ENCODE results near the gene IFNLR1. TPM values are rescaled to one million over a fixed set of nuclear protein-coding genes. Genes with fewer than 3 reads are reported as not detected.
"Not testable (repeated sequence)": the region's sequence is repeated elsewhere in the genome, so short reads cannot be mapped to it uniquely, and the experiment has no call there.

IFNLR1 gene
- total and polyA plus RNA-seq, 2 donors = 0.51 to 0.79 TPM

DNA sequence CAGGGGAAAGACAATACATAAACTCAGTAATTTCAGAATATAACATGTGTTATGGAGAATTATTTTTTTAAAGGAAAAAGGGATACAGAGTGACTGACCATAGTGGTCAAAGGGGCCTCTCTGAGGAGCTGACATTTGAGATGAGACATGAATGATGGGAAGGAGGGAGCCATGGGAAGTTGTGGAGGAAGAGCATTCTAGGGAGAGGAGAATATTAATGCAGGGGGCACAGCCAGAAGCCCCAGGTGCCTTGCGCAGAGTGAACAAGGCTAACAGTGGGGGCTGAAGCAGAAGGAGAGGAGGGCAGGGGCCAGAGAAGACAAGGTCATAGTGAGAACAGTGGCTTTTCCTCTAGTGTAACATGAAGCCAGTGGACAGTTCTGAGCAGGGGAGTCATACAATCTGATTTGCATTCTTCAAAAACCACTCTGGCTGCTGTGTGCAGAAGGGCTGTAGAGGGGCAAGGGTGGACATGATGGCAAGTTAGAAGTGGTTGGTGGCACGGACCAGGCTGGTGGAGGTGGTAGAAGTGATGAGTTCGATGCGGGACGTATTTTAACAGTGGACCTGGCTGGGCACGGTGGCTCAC lies 28.2 kb upstream of the IFNLR1 start:
- DNase-seq (ENCODE audit: extremely low spot score) = no peak
- Histone ChIP-seq H3K27ac (ENCODE audit: low read depth) (no peak overlapping the region), H3K36me3 (ENCODE audit: insufficient read depth) (no peaks in the 10 kb centered on the region), H3K4me1 (ENCODE audit: insufficient read depth) (no peaks in the 10 kb centered on the region), H3K4me3 (ENCODE audit: low read depth, low read length) (no peak overlapping the region)
- 81% methylated on average over 6 of the region's 6 CpGs for WGBS

- WGBS = 97% methylated on average over 1 of the region's 2 CpGs
- Histone ChIP-seq H3K27ac (ENCODE audit: low read depth) (no peak overlapping the region), H3K4me3 (ENCODE audit: low read depth, low read length) (no peak overlapping the region)
These were observed 25.3 kb upstream of the IFNLR1 start for GRCh38 chr1:24212376-24212775.

GRCh38 chr1:24210195-24210627 lies 23.1 kb upstream of the IFNLR1 start:
- H3K4me3 ChIP-seq (ENCODE audit: low read depth, low read length) = no peak overlapping the region
- DNase-seq (ENCODE audit: extremely low spot score) = no peak
- no peaks in the 10 kb centered on the region for H3K4me1 ChIP-seq (ENCODE audit: insufficient read depth)
- WGBS = 76% methylated on average over 10 of the region's 10 CpGs
- H3K27ac ChIP-seq (ENCODE audit: low read depth) = no peak overlapping the region
- H3K36me3 ChIP-seq (ENCODE audit: insufficient read depth) = no peaks in the 10 kb centered on the region

More at GRCh38 chr1:24212376-24212775, 25.3 kb upstream of the IFNLR1 start:
- no peak for DNase-seq (ENCODE audit: extremely low spot score)
- no peaks in the 10 kb centered on the region for H3K4me1 ChIP-seq (ENCODE audit: insufficient read depth)
- no peaks in the 10 kb centered on the region for H3K36me3 ChIP-seq (ENCODE audit: insufficient read depth)

DNA sequence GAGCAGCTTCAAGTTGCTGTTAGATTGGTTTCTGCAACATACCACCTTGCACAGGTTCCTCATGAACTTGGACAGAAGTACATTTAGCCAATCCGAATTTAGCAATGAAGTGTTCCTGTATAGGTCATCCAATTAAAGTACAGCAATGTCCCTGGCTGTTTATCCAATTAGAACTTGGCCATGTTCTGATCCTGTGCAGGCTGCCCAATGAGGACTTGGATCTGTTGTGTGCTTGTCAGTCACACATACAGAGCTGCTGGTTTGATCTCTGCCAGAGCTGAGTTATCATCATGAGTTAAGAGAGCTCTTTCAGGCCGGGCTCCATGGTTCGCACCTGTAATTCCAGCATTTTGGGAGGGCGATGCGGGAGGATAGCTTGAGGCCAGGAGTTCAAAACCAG lies 22.0 kb upstream of the IFNLR1 start:
- WGBS = 91% methylated on average over 5 of the region's 5 CpGs
- Histone ChIP-seq H3K36me3 (ENCODE audit: insufficient read depth) (no peaks in the 10 kb centered on the region), H3K4me1 (ENCODE audit: insufficient read depth) (no peaks in the 10 kb centered on the region), H3K27ac (ENCODE audit: low read depth) (no peak overlapping the region), H3K4me3 (ENCODE audit: low read depth, low read length) (no peak overlapping the region)
- no peak for DNase-seq (ENCODE audit: extremely low spot score)

DNA sequence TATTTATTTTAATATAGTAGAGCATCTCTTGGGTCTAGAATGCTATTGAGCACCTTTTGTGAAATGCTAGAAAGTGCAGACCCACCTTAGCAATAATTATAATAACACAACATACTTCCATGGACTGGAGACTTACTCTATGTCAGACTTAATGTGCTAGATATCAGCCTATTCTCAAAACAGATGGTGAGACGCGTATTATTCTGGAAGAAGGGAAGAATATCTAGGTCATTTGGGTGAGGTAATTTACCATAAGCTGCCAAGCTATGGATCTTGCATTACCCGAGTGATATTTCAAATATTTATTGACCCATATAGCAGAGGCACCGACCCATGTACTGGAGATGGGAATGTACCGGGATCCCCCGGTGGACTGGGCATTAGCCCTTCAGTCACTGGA lies 20.6 kb upstream of the IFNLR1 start:
- 82% methylated on average over 6 of the region's 6 CpGs for WGBS
- H3K4me3 ChIP-seq (ENCODE audit: low read depth, low read length) = no peak overlapping the region
- no peaks in the 10 kb centered on the region for H3K4me1 ChIP-seq (ENCODE audit: insufficient read depth)
- H3K27ac ChIP-seq (ENCODE audit: low read depth) = no peak overlapping the region
- no peak for DNase-seq (ENCODE audit: extremely low spot score)
- H3K36me3 ChIP-seq (ENCODE audit: insufficient read depth) = no peaks in the 10 kb centered on the region

DNA sequence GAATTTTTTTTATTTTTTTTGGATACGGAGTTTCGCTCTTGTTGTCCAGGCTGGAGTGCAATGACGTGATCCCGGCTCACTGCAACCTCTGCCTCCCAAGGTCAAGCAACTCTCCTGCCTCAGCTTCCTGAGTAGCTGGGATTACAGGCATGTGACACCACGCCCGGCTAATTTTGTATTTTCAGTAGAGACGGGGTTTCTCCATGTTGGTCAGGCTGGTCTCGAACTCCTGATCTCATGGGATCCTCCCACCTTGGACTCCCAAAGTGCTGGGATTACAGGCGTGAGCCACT lies 20.3 kb upstream of the IFNLR1 start:
- H3K36me3 ChIP-seq (ENCODE audit: insufficient read depth); H3K27ac ChIP-seq (ENCODE audit: low read depth); H3K4me3 ChIP-seq (ENCODE audit: low read depth, low read length); DNase-seq (ENCODE audit: extremely low spot score); H3K4me1 ChIP-seq (ENCODE audit: insufficient read depth): not testable (repeated sequence)
- 84% methylated on average over 9 of the region's 9 CpGs for WGBS

- no peaks in the 10 kb centered on the region for H3K36me3 ChIP-seq (ENCODE audit: insufficient read depth)
- no peak overlapping the region for H3K27ac ChIP-seq (ENCODE audit: low read depth)
- H3K4me1 ChIP-seq (ENCODE audit: insufficient read depth) = no peaks in the 10 kb centered on the region
- WGBS = 58% methylated on average over 12 of the region's 12 CpGs
- DNase-seq (ENCODE audit: extremely low spot score) = no peak
- no peak overlapping the region for H3K4me3 ChIP-seq (ENCODE audit: low read depth, low read length)
These were observed 19.7 kb upstream of the IFNLR1 start for GRCh38 chr1:24206516-24207394.

- H3K4me3 ChIP-seq (ENCODE audit: low read depth, low read length) = no peak overlapping the region
- H3K4me1 ChIP-seq (ENCODE audit: insufficient read depth) = no peaks in the 10 kb centered on the region
- H3K36me3 ChIP-seq (ENCODE audit: insufficient read depth) = no peaks in the 10 kb centered on the region
- DNase-seq (ENCODE audit: extremely low spot score) = no peak
- WGBS = 68% methylated on average over 12 of the region's 12 CpGs
- H3K27ac ChIP-seq (ENCODE audit: low read depth) = no peak overlapping the region
These were observed 19.0 kb upstream of the IFNLR1 start for GRCh38 chr1:24206083-24206464.

GRCh38 chr1:24205345-24206082 lies 18.4 kb upstream of the IFNLR1 start:
- H3K27ac ChIP-seq (ENCODE audit: low read depth) = no peak overlapping the region
- no peak overlapping the region for H3K4me3 ChIP-seq (ENCODE audit: low read depth, low read length)
- no peaks in the 10 kb centered on the region for H3K36me3 ChIP-seq (ENCODE audit: insufficient read depth)
- H3K4me1 ChIP-seq (ENCODE audit: insufficient read depth) = no peaks in the 10 kb centered on the region
- WGBS = 74% methylated on average over 8 of the region's 8 CpGs
- no peak for DNase-seq (ENCODE audit: extremely low spot score)

DNA sequence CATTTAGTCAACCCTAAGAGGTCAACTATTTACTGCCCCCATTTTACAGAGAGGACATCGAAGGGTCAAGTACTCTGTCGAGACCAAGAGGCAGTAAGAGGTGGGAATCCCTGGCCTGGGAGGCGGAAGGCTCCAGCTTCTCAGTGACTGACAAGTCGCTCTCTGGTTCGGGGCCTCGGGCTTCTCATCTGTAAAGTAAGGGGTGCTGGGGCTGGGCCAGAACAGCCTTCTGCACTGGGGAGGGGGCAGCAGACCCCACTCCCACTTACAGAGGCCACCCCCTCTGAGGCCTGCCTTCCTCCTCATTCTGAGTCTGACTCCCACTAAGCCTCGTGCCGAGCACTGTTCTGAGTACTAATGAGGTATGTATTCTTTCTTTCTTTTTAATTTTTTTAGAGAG lies 17.0 kb upstream of the IFNLR1 start:
- DNase-seq (ENCODE audit: extremely low spot score) = no peak
- H3K4me1 ChIP-seq (ENCODE audit: insufficient read depth) = no peaks in the 10 kb centered on the region
- no peak overlapping the region for H3K4me3 ChIP-seq (ENCODE audit: low read depth, low read length)
- WGBS = 84% methylated on average over 8 of the region's 8 CpGs
- no peaks in the 10 kb centered on the region for H3K36me3 ChIP-seq (ENCODE audit: insufficient read depth)
- no peak overlapping the region for H3K27ac ChIP-seq (ENCODE audit: low read depth)

DNA sequence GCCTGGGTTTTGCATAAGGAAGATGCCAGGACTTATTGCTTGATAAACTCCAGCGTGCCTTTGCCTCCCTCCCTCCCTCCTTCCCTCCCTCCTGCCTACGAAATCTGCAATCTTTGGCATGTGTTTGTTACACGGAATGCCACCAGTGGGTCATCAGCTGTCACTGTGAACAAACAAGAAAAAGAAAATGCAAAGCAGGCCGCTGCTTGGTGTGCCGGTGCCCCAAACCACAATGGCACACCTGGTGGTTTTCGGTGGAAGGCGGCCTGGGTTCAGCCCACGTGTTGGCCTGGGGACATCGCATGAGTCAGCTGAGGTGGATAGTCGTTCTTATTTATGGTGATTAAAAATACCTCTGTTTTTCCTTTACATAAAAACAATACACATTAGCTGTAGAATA lies 16.3 kb upstream of the IFNLR1 start:
- H3K27ac ChIP-seq (ENCODE audit: low read depth) = no peak overlapping the region
- no peak overlapping the region for H3K4me3 ChIP-seq (ENCODE audit: low read depth, low read length)
- no peaks in the 10 kb centered on the region for H3K4me1 ChIP-seq (ENCODE audit: insufficient read depth)
- DNase-seq (ENCODE audit: extremely low spot score) = no peak
- no peaks in the 10 kb centered on the region for H3K36me3 ChIP-seq (ENCODE audit: insufficient read depth)
- WGBS = 71% methylated on average over 10 of the region's 10 CpGs

- no peaks in the 10 kb centered on the region for H3K4me1 ChIP-seq (ENCODE audit: insufficient read depth)
- H3K4me3 ChIP-seq (ENCODE audit: low read depth, low read length) = no peak overlapping the region
- WGBS = 83% methylated on average over 4 of the region's 4 CpGs
- no peak overlapping the region for H3K27ac ChIP-seq (ENCODE audit: low read depth)
- no peaks in the 10 kb centered on the region for H3K36me3 ChIP-seq (ENCODE audit: insufficient read depth)
- DNase-seq (ENCODE audit: extremely low spot score) = no peak
These were observed 15.9 kb upstream of the IFNLR1 start for GRCh38 chr1:24202987-24203386.

DNA sequence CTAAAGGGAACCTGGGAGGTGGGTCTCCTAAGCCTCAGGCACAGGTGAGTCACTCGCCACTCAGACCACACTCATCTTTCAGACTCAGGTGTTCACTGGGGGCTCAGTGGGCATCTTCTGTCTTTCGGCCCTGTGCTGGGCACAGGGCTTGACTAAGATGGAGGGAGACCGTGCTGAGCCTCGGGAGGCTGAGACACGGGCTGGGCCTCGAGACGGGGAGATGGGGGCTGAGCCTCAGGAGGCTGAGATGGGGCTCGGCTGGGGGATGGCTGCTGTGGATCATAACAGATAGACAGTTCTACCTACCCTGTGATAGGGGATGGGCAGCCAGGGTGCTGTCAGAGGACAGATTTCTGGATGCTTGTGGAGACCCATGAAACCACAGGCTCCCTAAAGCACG lies 15.5 kb upstream of the IFNLR1 start:
- no peak for DNase-seq (ENCODE audit: extremely low spot score)
- Histone ChIP-seq H3K36me3 (ENCODE audit: insufficient read depth) (no peaks in the 10 kb centered on the region), H3K4me1 (ENCODE audit: insufficient read depth) (no peaks in the 10 kb centered on the region), H3K4me3 (ENCODE audit: low read depth, low read length) (no peak overlapping the region), H3K27ac (ENCODE audit: low read depth) (no peak overlapping the region)
- 91% methylated on average over 9 of the region's 9 CpGs for WGBS

- Histone ChIP-seq H3K36me3 (ENCODE audit: insufficient read depth) (no peaks in the 10 kb centered on the region), H3K4me3 (ENCODE audit: low read depth, low read length) (no peak overlapping the region), H3K27ac (ENCODE audit: low read depth) (no peak overlapping the region), H3K4me1 (ENCODE audit: insufficient read depth) (no peaks in the 10 kb centered on the region)
- WGBS = 57% methylated on average over 5 of the region's 5 CpGs
- peak; percentile 74 for DNase-seq (ENCODE audit: extremely low spot score)
These were observed 14.9 kb upstream of the IFNLR1 start for GRCh38 chr1:24201941-24202440.

All from urinary bladder (tissue), 4 donors.